Liver (tissue), 9 donors: ENCODE measurements around the gene PTRH2. TPM values are rescaled to one million over a fixed set of nuclear protein-coding genes. Genes with fewer than 3 reads are reported as not detected.

ENCODE experiments used
- DNase-seq: peaks from one replicate; pipeline ENCODE4 v3.0.0-alpha.2; 2017; ENCODE audit warnings: low spot score
- H3K27ac ChIP-seq, 2 donors: one replicate each; pipeline ENCODE4 v1.7.0; 2013; ENCODE audit warnings: inconsistent platforms in 2 of 2, low read length in 2 of 2, control low read depth in 1 of 2, low read depth in 1 of 2, mild to moderate bottlenecking in 1 of 2
- H3K27me3 ChIP-seq, 4 donors: one replicate each; pipeline versions ENCODE4 v1.6.1 to v1.7.0; 2013; ENCODE audit warnings: low read length in 3 of 4, inconsistent platforms in 1 of 4, mild to moderate bottlenecking in 1 of 4, moderate library complexity in 1 of 4; ENCODE audit not compliant: control insufficient read depth in 4 of 4, insufficient read depth in 4 of 4
- H3K36me3 ChIP-seq, 4 donors: one replicate each; pipeline versions ENCODE4 v1.6.1 to v1.7.0; 2013; ENCODE audit warnings: low read length in 3 of 4, mild to moderate bottlenecking in 3 of 4, low read depth in 1 of 4, moderate library complexity in 1 of 4; ENCODE audit not compliant: control insufficient read depth in 4 of 4, insufficient read depth in 3 of 4
- H3K4me1 ChIP-seq, 4 donors: one replicate each; pipeline versions ENCODE4 v1.6.1 to v1.7.0; 2013; ENCODE audit warnings: low read length in 3 of 4, mild to moderate bottlenecking in 3 of 4, moderate library complexity in 1 of 4; ENCODE audit not compliant: control insufficient read depth in 4 of 4, insufficient read depth in 4 of 4
- H3K4me3 ChIP-seq, 3 donors: one replicate each; pipeline versions ENCODE4 v1.6.1 to v1.7.0; 2013; ENCODE audit warnings: low read length in 3 of 3, control low read depth in 1 of 3, low read depth in 1 of 3, mild to moderate bottlenecking in 1 of 3
- H3K9ac ChIP-seq, 2 donors: one replicate each; pipeline ENCODE4 v1.7.0; 2013; ENCODE audit warnings: low read length in 2 of 2, mild to moderate bottlenecking in 2 of 2, moderate library complexity in 2 of 2, control low read depth in 1 of 2, low read depth in 1 of 2
- H3K9me3 ChIP-seq, 4 donors: one replicate each; pipeline versions ENCODE4 v1.6.1 to v1.7.0; 2013; ENCODE audit warnings: low read length in 3 of 4; ENCODE audit not compliant: control insufficient read depth in 4 of 4
- ATF3 ChIP-seq: IDR thresholded peaks from 2 replicates; pipeline ENCODE4 v1.6.1; 2016; ENCODE audit warnings: antibody characterized with exemption
- CTCF ChIP-seq: fragments of 150-350 bp; IDR thresholded peaks from 2 replicates; pipeline ENCODE4 v1.5.1; 2017; ENCODE audit warnings: improper control_type of control experiment, low read depth, low read length; ENCODE audit not compliant: missing input control
- EGR1 ChIP-seq, 2 donors: IDR thresholded peaks; 2 replicates each; pipeline ENCODE4 v1.6.1; 2016 to 2018; ENCODE audit warnings: antibody characterized with exemption in 2 of 2, low read depth in 2 of 2
- FOXA1 ChIP-seq: IDR thresholded peaks from 2 replicates; pipeline ENCODE4 v1.6.1; 2016; ENCODE audit warnings: antibody characterized with exemption
- FOXA2 ChIP-seq: IDR thresholded peaks from 2 replicates; pipeline ENCODE4 v1.6.1; 2016; ENCODE audit warnings: antibody characterized with exemption
- GABPA ChIP-seq, 2 donors: IDR thresholded peaks in 1 of 2; conservative IDR thresholded peaks in 1 of 2; 2 replicates each; pipeline ENCODE4 v1.6.1; 2016; ENCODE audit warnings: antibody characterized with exemption in 2 of 2, mild to moderate bottlenecking in 1 of 2, moderate library complexity in 1 of 2
- HNF4A ChIP-seq, 2 donors: conservative IDR thresholded peaks; 2 replicates each; pipeline ENCODE4 v1.6.1; 2016; ENCODE audit warnings: antibody characterized with exemption in 2 of 2, mild to moderate bottlenecking in 2 of 2
- HNF4G ChIP-seq: IDR thresholded peaks from 2 replicates; pipeline ENCODE4 v1.6.1; 2016; ENCODE audit warnings: antibody characterized with exemption
- JUND ChIP-seq, 2 donors: IDR thresholded peaks; 2 replicates each; pipeline ENCODE4 v1.6.1; 2016; ENCODE audit warnings: antibody characterized with exemption in 2 of 2
- MAX ChIP-seq: IDR thresholded peaks from 2 replicates; pipeline ENCODE4 v1.6.1; 2016; ENCODE audit warnings: antibody characterized with exemption
- NR2F2 ChIP-seq: IDR thresholded peaks from 2 replicates; pipeline ENCODE4 v1.6.1; 2016; ENCODE audit warnings: antibody characterized with exemption
- RAD21 ChIP-seq, 2 donors: IDR thresholded peaks; 2 replicates each; pipeline ENCODE4 v1.6.1; 2016; ENCODE audit warnings: antibody characterized with exemption in 2 of 2, mild to moderate bottlenecking in 2 of 2
- REST ChIP-seq: IDR thresholded peaks from 2 replicates; pipeline ENCODE4 v1.6.1; 2016; ENCODE audit warnings: antibody characterized with exemption, mild to moderate bottlenecking
- RXRA ChIP-seq, 2 donors: IDR thresholded peaks; 2 replicates each; pipeline ENCODE4 v1.6.1; 2017 to 2018; ENCODE audit warnings: antibody characterized with exemption in 2 of 2, mild to moderate bottlenecking in 1 of 2
- SP1 ChIP-seq: IDR thresholded peaks from 2 replicates; pipeline ENCODE4 v1.6.1; 2018; ENCODE audit warnings: antibody characterized with exemption, mild to moderate bottlenecking
- TAF1 ChIP-seq: conservative IDR thresholded peaks from 2 replicates; pipeline ENCODE4 v1.6.1; 2016; ENCODE audit warnings: antibody characterized with exemption, mild to moderate bottlenecking
- YY1 ChIP-seq: IDR thresholded peaks from 2 replicates; pipeline ENCODE4 v1.6.1; 2016; ENCODE audit warnings: antibody characterized with exemption, mild to moderate bottlenecking
- ZBTB33 ChIP-seq: IDR thresholded peaks from 2 replicates; pipeline ENCODE4 v1.6.1; 2016; ENCODE audit warnings: antibody characterized with exemption
- WGBS: extraction: QIAGEN DNeasy Blood & Tissue Kit; methylation state at CpG from one replicate; pipeline ENCODE4 v1.1.7; 2013; 5-methylcytosine and 5-hydroxymethylcytosine counted together
- polyA plus RNA-seq, 2 donors: library from polyadenylated mRNA; stranded (reverse) in 1 of 2; unstranded in 1 of 2; fragments of 200-250 nt in 1 of 2; fragments of >200 nt in 1 of 2; fragmentation: Nextera tagmentation in 1 of 2; extraction: Ambion mirVana in 1 of 2; gene quantifications; one replicate each; pipeline versions ENCODE4 v1.2.1 to v1.2.3, GENCODE V29; 2013 to 2015
- total RNA-seq, 2 donors: library from RNA; depleted of rRNA; stranded (reverse); fragments of >200 nt; gene quantifications; one replicate each; pipeline ENCODE4 v1.2.3, GENCODE V29; 2014
- donor health status: healthy.
- donor health status: healthy.
- donor health status: healthy.
- donor health status: healthy.
- donor health status: healthy.

Gene PTRH2
- total and polyA plus RNA-seq, 4 donors: 9.7 to 39.1 (median 23.1) TPM

GRCh38 chr17:59752446-59752845, 45.2 kb upstream of the PTRH2 start:
- H3K4me3 ChIP-seq: no peak overlapping the region
- H3K9me3 ChIP-seq: no peaks in the 10 kb centered on the region
- TF ChIP-seq RAD21 (IDR thresholded peaks at IDR 0.05) (no peak), FOXA1 (no peak), ZBTB33 (no peak), YY1 (no peak), SP1 (no peak), FOXA2 (no peak)
- no peak for DNase-seq
- H3K4me1 ChIP-seq: peaks cover 0 to 8% (median 2%) of the 10 kb centered on the region in 4 donors
- no peaks in the 10 kb centered on the region for H3K27me3 ChIP-seq
- H3K9ac ChIP-seq: no peak overlapping the region
- no peak overlapping the region for H3K27ac ChIP-seq
- H3K36me3 ChIP-seq: peaks cover 0 to 3% (median 0%) of the 10 kb centered on the region in 4 donors

GRCh38 chr17:59751955-59752413, 44.8 kb upstream of the PTRH2 start:
- no peak for DNase-seq
- H3K4me1 ChIP-seq: peaks cover 0 to 8% (median 2%) of the 10 kb centered on the region in 4 donors
- no peak overlapping the region for H3K4me3 ChIP-seq
- H3K36me3 ChIP-seq: peaks cover 0 to 3% (median 0%) of the 10 kb centered on the region in 4 donors
- WGBS: 89% methylated on average over 11 of the region's 11 CpGs
- no peaks in the 10 kb centered on the region for H3K9me3 ChIP-seq
- peak overlapping the region; percentile 23 to 82 for H3K27ac ChIP-seq
- TF ChIP-seq RXRA (IDR thresholded peaks at IDR 0.05): no peak
- TF ChIP-seq HNF4A (conservative IDR thresholded peaks at IDR 0.05): no peak
- TF ChIP-seq ZBTB33: no peak
- TF ChIP-seq FOXA1: no peak
- TF ChIP-seq HNF4G: no peak
- TF ChIP-seq NR2F2: no peak
- no peak for TF ChIP-seq RAD21 (IDR thresholded peaks at IDR 0.05)
- no peak for TF ChIP-seq FOXA2
- TF ChIP-seq REST: no peak
- TF ChIP-seq GABPA (IDR thresholded peaks at IDR 0.05 in 1 of 2, conservative IDR thresholded peaks at IDR 0.05 in 1 of 2): no peak
- TF ChIP-seq JUND (IDR thresholded peaks at IDR 0.05): no peak
- no peak for TF ChIP-seq MAX
- TF ChIP-seq ATF3: no peak
- TF ChIP-seq TAF1: no peak
- no peak for TF ChIP-seq EGR1 (IDR thresholded peaks at IDR 0.05; ENCODE audit: low read depth in 2 of 2)
- TF ChIP-seq YY1: no peak
- TF ChIP-seq SP1: no peak
- no peak for TF ChIP-seq CTCF
- H3K9ac ChIP-seq: no peak overlapping the region
- H3K27me3 ChIP-seq: no peaks in the 10 kb centered on the region
